Natural killer cell (primary cell): ENCODE data around the gene OTULIN. TPM values are rescaled to one million over a fixed set of nuclear protein-coding genes. Genes with fewer than 3 reads are reported as not detected.

Experiments used
- ATAC-seq, 3 donors: fragments of 150-1000 bp in 2 of 3; fragments of 200-7000 bp in 1 of 3; cut with Tn5 transposase; 1 replicate in 1 of 3; 2 replicates in 2 of 3; pipeline ENCODE4 v1.10.0; 2021; ENCODE audit warnings: mild to moderate bottlenecking in 2 of 3, moderate library complexity in 2 of 3
- DNase-seq, 2 donors: peaks; one replicate each; pipeline versions ENCODE4 v3.0.0 to v3.0.0-alpha.2; 2013 to 2021; ENCODE audit warnings: mixed read lengths in 1 of 2
- H3K27ac ChIP-seq: one replicate; pipeline ENCODE4 v1.5.1; 2013; ENCODE audit warnings: mild to moderate bottlenecking, low read length
- H3K27me3 ChIP-seq: one replicate; pipeline ENCODE4 v1.6.1; 2013; ENCODE audit warnings: low read length; ENCODE audit not compliant: control insufficient read depth, insufficient read depth
- H3K36me3 ChIP-seq: one replicate; pipeline ENCODE4 v1.6.1; 2013; ENCODE audit warnings: low read length; ENCODE audit not compliant: control insufficient read depth, insufficient read depth
- H3K4me1 ChIP-seq: one replicate; pipeline ENCODE4 v1.6.1; 2013; ENCODE audit warnings: low read length; ENCODE audit not compliant: control insufficient read depth, insufficient read depth
- H3K4me3 ChIP-seq: one replicate; pipeline ENCODE4 v1.5.1; 2013; ENCODE audit warnings: low read length
- H3K9me3 ChIP-seq: one replicate; pipeline ENCODE4 v1.6.1; 2013; ENCODE audit warnings: low read length; ENCODE audit not compliant: control insufficient read depth, insufficient read depth
- H3K27ac Mint-ChIP-seq, 2 donors: one replicate each; pipeline ENCODE4 v1.8.0; 2022; ENCODE audit warnings: mild to moderate bottlenecking in 2 of 2, mixed read lengths in 2 of 2, moderate library complexity in 1 of 2
- H3K27me3 Mint-ChIP-seq, 2 donors: one replicate each; pipeline ENCODE4 v1.8.0; 2022; ENCODE audit warnings: low read depth in 2 of 2, mixed read lengths in 2 of 2
- H3K36me3 Mint-ChIP-seq: one replicate; pipeline ENCODE4 v1.8.0; 2022; ENCODE audit warnings: mixed read lengths
- H3K4me1 Mint-ChIP-seq, 2 donors: one replicate each; pipeline ENCODE4 v1.8.0; 2022; ENCODE audit warnings: mixed read lengths in 2 of 2
- H3K4me3 Mint-ChIP-seq: one replicate; pipeline ENCODE4 v1.8.0; 2022; ENCODE audit warnings: mild to moderate bottlenecking, moderate library complexity, mixed read lengths
- H3K9me3 Mint-ChIP-seq, 2 donors: one replicate each; pipeline ENCODE4 v1.8.0; 2022; ENCODE audit warnings: mixed read lengths in 2 of 2
- CTCF ChIP-seq: fragments of 200-600 bp; IDR thresholded peaks from one replicate; pipeline ENCODE4 v1.8.0; 2022; ENCODE audit warnings: antibody characterized with exemption
- WGBS: methylation state at CpG from one replicate; pipeline ENCODE4 v1.1.7; 2013; ENCODE audit warnings: missing lambda C conversion rate; ENCODE audit not compliant: insufficient coverage; 5-methylcytosine and 5-hydroxymethylcytosine counted together
- intact Hi-C: fragments of 100-400 bp; cut with micrococcal nuclease; formaldehyde crosslinking; loops from one replicate; pipeline ENCODE4 v1.14.2; 2022
- total RNA-seq, 4 donors: library from RNA; stranded (reverse); fragments of 120-200 nt in 1 of 4; gene quantifications; one replicate each; pipeline versions ENCODE4 v1.2.3 to v1.2.4, GENCODE V29; 2013 to 2022

The OTULIN gene
- total RNA-seq, 3 donors from 2014 or later (not counting 1 experiment from before 2014, with no cell fraction given): 96.5 to 166 (median 102) TPM

DNA sequence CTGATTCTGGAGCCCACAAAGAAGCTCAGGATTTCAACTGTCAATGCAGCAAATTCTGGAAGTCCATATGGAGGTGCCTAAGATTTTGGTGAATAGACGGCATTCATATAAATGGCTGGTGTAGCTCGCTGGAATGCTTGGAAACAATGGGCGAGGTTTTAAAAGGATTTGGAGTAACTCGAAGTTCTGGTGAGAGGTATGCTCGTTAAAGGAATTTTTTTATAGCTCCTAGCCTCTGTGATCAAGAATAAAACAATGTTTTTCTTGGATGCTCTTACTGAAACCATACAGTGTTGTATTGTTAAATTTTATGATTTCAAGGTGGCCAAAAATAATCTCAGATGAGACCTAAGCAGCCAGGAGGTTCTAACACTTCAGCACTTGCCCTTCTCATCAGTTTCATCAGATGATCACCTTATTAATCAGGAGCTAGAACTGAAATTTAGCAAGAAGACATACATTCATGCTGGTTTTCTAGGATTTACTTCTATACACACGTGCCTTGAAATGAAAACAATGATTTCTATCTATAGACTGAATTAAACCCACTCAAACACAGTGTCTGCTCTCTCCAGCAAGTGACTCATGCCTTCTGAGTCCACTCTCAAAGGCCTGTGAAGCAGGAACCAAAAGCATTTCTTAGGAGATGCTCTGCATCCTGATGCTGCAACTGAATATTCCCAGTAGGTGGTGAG lies 79.2 kb downstream of the OTULIN start:
- Histone ChIP-seq H3K4me3 (no peak overlapping the region), H3K4me1 (peaks cover 14% of the 10 kb centered on the region), H3K36me3 (peaks cover 16% of the 10 kb centered on the region), H3K27me3 (no peaks in the 10 kb centered on the region), H3K9me3 (no peaks in the 10 kb centered on the region), H3K27ac (no peak overlapping the region)
- 96% methylated on average over 6 of the region's 6 CpGs for WGBS
- DNase-seq (no peak), ATAC-seq (no peak)
- no peak for TF ChIP-seq CTCF
- intact Hi-C loops: no loop called here
- H3K27me3 Mint-ChIP-seq: no peaks in the 10 kb centered on the region
- H3K4me1 Mint-ChIP-seq: peaks cover 10 to 22% of the 10 kb centered on the region in 2 donors
- peak overlapping the region; percentile 38 for H3K4me3 Mint-ChIP-seq
- peak overlapping the region; percentile 59 to 68 for H3K27ac Mint-ChIP-seq
- peaks cover 11% of the 10 kb centered on the region for H3K36me3 Mint-ChIP-seq
- H3K9me3 Mint-ChIP-seq: no peaks in the 10 kb centered on the region

DNA sequence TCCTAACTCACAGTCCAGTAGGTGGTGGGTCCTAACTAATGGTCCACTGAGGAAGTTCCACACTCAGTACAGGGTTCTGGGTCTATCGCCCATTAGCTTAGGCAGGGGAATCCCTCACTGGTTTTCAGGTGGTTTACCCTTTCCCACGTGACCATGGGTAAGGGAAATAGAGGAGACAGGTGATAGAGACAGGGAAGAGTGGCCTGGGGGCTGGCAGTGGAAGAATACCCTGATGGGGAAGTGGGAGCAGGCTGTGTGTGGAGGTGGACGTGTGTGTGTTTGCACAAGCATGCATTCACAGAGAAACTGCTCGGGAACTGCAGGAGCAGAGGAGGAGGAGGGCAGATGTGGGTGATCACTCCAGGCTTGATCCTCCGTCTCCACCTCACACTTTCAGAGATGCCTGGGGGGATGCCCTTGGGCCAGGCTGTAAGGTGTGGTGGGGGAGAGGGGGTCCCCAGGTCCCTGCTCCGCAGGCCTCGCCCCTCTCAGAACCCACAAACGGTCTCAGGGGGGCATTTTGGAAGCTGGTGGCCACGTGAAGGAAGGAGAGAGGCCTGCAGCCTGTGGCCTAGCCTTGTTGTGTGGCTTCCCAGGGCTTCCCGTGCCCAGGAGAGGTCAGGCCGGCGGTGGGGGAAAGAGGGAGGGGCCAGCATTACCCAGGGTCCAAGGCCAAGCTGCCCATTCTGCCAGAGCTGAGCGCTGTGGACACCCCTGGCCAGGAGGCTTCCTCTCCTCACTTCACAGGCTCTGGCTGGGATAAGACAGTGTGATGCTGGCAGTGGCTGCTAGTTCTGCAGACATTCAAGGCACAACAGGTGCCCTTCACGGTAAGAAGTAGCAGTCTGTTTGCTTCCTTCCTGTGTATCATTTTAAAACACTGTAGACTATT lies 80.0 kb downstream of the OTULIN start:
- intact Hi-C loops: no loop called here
- H3K9me3 Mint-ChIP-seq: no peaks in the 10 kb centered on the region
- H3K27me3 Mint-ChIP-seq: no peaks in the 10 kb centered on the region
- H3K27ac Mint-ChIP-seq: peak overlapping the region; percentile 68 to 85
- TF ChIP-seq CTCF: no peak
- Histone ChIP-seq H3K4me1 (peaks cover 14% of the 10 kb centered on the region), H3K4me3 (no peak overlapping the region), H3K27me3 (no peaks in the 10 kb centered on the region), H3K36me3 (peaks cover 16% of the 10 kb centered on the region), H3K9me3 (no peaks in the 10 kb centered on the region), H3K27ac (no peak overlapping the region)
- peaks cover 10 to 22% of the 10 kb centered on the region in 2 donors for H3K4me1 Mint-ChIP-seq
- 81% methylated on average over 12 of the region's 14 CpGs for WGBS
- H3K36me3 Mint-ChIP-seq: peaks cover 11% of the 10 kb centered on the region
- ATAC-seq (no peak), DNase-seq (no peak)
- H3K4me3 Mint-ChIP-seq: peak overlapping the region; percentile 57

DNA sequence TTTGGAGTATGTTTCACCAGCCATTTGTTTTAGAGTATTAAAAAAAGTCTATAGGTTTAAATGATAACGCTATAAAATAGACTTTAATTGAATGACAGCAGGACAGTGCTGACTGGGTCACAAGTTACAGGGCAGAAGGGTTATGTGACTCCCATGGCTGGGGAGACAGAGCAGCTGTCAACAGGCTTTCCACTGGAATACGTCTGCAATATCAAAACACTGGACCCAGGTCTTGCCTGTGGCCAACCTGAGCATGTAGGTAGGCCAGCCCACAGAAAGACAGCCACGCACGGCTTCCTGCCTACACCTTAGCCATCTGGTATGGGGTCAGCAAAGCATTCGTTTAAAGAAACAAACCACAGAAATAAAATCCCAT lies 80.7 kb downstream of the OTULIN start:
- H3K9me3 ChIP-seq: no peaks in the 10 kb centered on the region
- no peak for TF ChIP-seq CTCF
- peak overlapping the region in 1 of 2 donors; percentile 85 for H3K27ac Mint-ChIP-seq
- no peaks in the 10 kb centered on the region for H3K9me3 Mint-ChIP-seq
- peaks cover 10 to 22% of the 10 kb centered on the region in 2 donors for H3K4me1 Mint-ChIP-seq
- ATAC-seq: no peak
- H3K27ac ChIP-seq: peak overlapping the region; percentile 24
- 79% methylated on average over 4 of the region's 5 CpGs for WGBS
- intact Hi-C loops: no loop called here
- H3K4me1 ChIP-seq: peaks cover 14% of the 10 kb centered on the region
- peaks cover 17% of the 10 kb centered on the region for H3K36me3 Mint-ChIP-seq
- no peaks in the 10 kb centered on the region for H3K27me3 ChIP-seq
- no peaks in the 10 kb centered on the region for H3K27me3 Mint-ChIP-seq
- peaks cover 13% of the 10 kb centered on the region for H3K36me3 ChIP-seq
- H3K4me3 ChIP-seq: no peak overlapping the region
- no peak for DNase-seq
- H3K4me3 Mint-ChIP-seq: peak overlapping the region; percentile 57
